IPS-18a (cell line): ENCODE results near the gene NTM.

ENCODE experiments used
- H3K27ac ChIP-seq: one replicate; pipeline ENCODE4 v1.5.1; 2013; ENCODE audit warnings: low read length
- H3K27me3 ChIP-seq: one replicate; pipeline ENCODE4 v1.6.1; 2013; ENCODE audit warnings: mild to moderate bottlenecking, low read length; ENCODE audit not compliant: control insufficient read depth, insufficient read depth
- H3K36me3 ChIP-seq: one replicate; pipeline ENCODE4 v1.6.1; 2013; ENCODE audit warnings: low read depth, low read length; ENCODE audit not compliant: control insufficient read depth
- H3K4me1 ChIP-seq: one replicate; pipeline ENCODE4 v1.6.1; 2013; ENCODE audit warnings: low read depth, low read length; ENCODE audit not compliant: control insufficient read depth
- H3K4me3 ChIP-seq: one replicate; pipeline ENCODE4 v1.5.1; 2013; ENCODE audit warnings: low read length
- H3K9ac ChIP-seq: one replicate; pipeline ENCODE4 v1.6.1; 2013; ENCODE audit warnings: mild to moderate bottlenecking, low read length, moderate library complexity
- H3K9me3 ChIP-seq: one replicate; pipeline ENCODE4 v1.6.1; 2013; ENCODE audit warnings: low read depth, low read length; ENCODE audit not compliant: control insufficient read depth

The NTM gene

GRCh38 chr11:131744847-131745246 lies 374.4 kb downstream of the NTM start:
- H3K27ac ChIP-seq: no peak overlapping the region
- no peaks in the 10 kb centered on the region for H3K9me3 ChIP-seq
- H3K9ac ChIP-seq: no peak overlapping the region
- no peaks in the 10 kb centered on the region for H3K36me3 ChIP-seq
- no peaks in the 10 kb centered on the region for H3K27me3 ChIP-seq
- peaks cover 7% of the 10 kb centered on the region for H3K4me1 ChIP-seq
- H3K4me3 ChIP-seq: no peak overlapping the region

GRCh38 chr11:131745405-131745804 lies 375.0 kb downstream of the NTM start:
- H3K4me1 ChIP-seq: peaks cover 7% of the 10 kb centered on the region
- no peaks in the 10 kb centered on the region for H3K27me3 ChIP-seq
- no peaks in the 10 kb centered on the region for H3K9me3 ChIP-seq
- no peak overlapping the region for H3K4me3 ChIP-seq
- no peaks in the 10 kb centered on the region for H3K36me3 ChIP-seq
- H3K9ac ChIP-seq: no peak overlapping the region
- no peak overlapping the region for H3K27ac ChIP-seq

GRCh38 chr11:131746201-131746600 lies 375.8 kb downstream of the NTM start:
- Histone ChIP-seq H3K27me3 (no peaks in the 10 kb centered on the region), H3K4me3 (no peak overlapping the region), H3K9ac (no peak overlapping the region), H3K27ac (no peak overlapping the region), H3K9me3 (no peaks in the 10 kb centered on the region), H3K36me3 (no peaks in the 10 kb centered on the region), H3K4me1 (peaks cover 7% of the 10 kb centered on the region)

GRCh38 chr11:131748151-131749050 lies 378.0 kb downstream of the NTM start:
- peaks cover 7% of the 10 kb centered on the region for H3K4me1 ChIP-seq
- no peak overlapping the region for H3K27ac ChIP-seq
- H3K9me3 ChIP-seq: no peaks in the 10 kb centered on the region
- no peaks in the 10 kb centered on the region for H3K27me3 ChIP-seq
- no peaks in the 10 kb centered on the region for H3K36me3 ChIP-seq
- H3K9ac ChIP-seq: no peak overlapping the region
- H3K4me3 ChIP-seq: no peak overlapping the region

- Histone ChIP-seq H3K4me3 (no peak overlapping the region), H3K36me3 (no peaks in the 10 kb centered on the region), H3K4me1 (peaks cover 7% of the 10 kb centered on the region), H3K27me3 (no peaks in the 10 kb centered on the region), H3K27ac (no peak overlapping the region), H3K9me3 (no peaks in the 10 kb centered on the region), H3K9ac (no peak overlapping the region)
Measured at GRCh38 chr11:131749101-131749500, 378.7 kb downstream of the NTM start.

- no peak overlapping the region for H3K4me3 ChIP-seq
- peaks cover 7% of the 10 kb centered on the region for H3K4me1 ChIP-seq
- H3K27me3 ChIP-seq: no peaks in the 10 kb centered on the region
- no peaks in the 10 kb centered on the region for H3K9me3 ChIP-seq
- H3K9ac ChIP-seq: no peak overlapping the region
- no peak overlapping the region for H3K27ac ChIP-seq
- no peaks in the 10 kb centered on the region for H3K36me3 ChIP-seq
Measured at GRCh38 chr11:131750152-131750551, 379.7 kb downstream of the NTM start.

GRCh38 chr11:131750692-131751091 lies 380.3 kb downstream of the NTM start:
- no peak overlapping the region for H3K27ac ChIP-seq
- H3K9me3 ChIP-seq: no peaks in the 10 kb centered on the region

GRCh38 chr11:131754671-131755070 lies 384.3 kb downstream of the NTM start:
- Histone ChIP-seq H3K4me1 (no peaks in the 10 kb centered on the region), H3K27me3 (no peaks in the 10 kb centered on the region), H3K36me3 (no peaks in the 10 kb centered on the region), H3K4me3 (no peak overlapping the region), H3K27ac (no peak overlapping the region), H3K9me3 (no peaks in the 10 kb centered on the region), H3K9ac (no peak overlapping the region)

More at GRCh38 chr11:131750692-131751091, 380.3 kb downstream of the NTM start:
- H3K36me3 ChIP-seq: no peaks in the 10 kb centered on the region
- peaks cover 7% of the 10 kb centered on the region for H3K4me1 ChIP-seq
- H3K9ac ChIP-seq: no peak overlapping the region
- H3K4me3 ChIP-seq: no peak overlapping the region
- no peaks in the 10 kb centered on the region for H3K27me3 ChIP-seq

GRCh38 chr11:131756479-131757110 lies 386.2 kb downstream of the NTM start:
- Histone ChIP-seq H3K36me3 (no peaks in the 10 kb centered on the region), H3K27me3 (no peaks in the 10 kb centered on the region), H3K4me1 (no peaks in the 10 kb centered on the region), H3K4me3 (no peak overlapping the region), H3K27ac (no peak overlapping the region), H3K9me3 (no peaks in the 10 kb centered on the region), H3K9ac (no peak overlapping the region)

GRCh38 chr11:131758726-131759125 lies 388.3 kb downstream of the NTM start:
- H3K4me1 ChIP-seq: no peaks in the 10 kb centered on the region
- no peak overlapping the region for H3K27ac ChIP-seq
- H3K27me3 ChIP-seq: no peaks in the 10 kb centered on the region
- no peak overlapping the region for H3K4me3 ChIP-seq
- H3K9me3 ChIP-seq: no peaks in the 10 kb centered on the region
- no peak overlapping the region for H3K9ac ChIP-seq
- H3K36me3 ChIP-seq: no peaks in the 10 kb centered on the region

- Histone ChIP-seq H3K4me1 (no peaks in the 10 kb centered on the region), H3K36me3 (no peaks in the 10 kb centered on the region), H3K4me3 (no peak overlapping the region)
Measured at GRCh38 chr11:131759140-131759539, 388.7 kb downstream of the NTM start.

More at GRCh38 chr11:131759140-131759539, 388.7 kb downstream of the NTM start:
- no peaks in the 10 kb centered on the region for H3K27me3 ChIP-seq
- H3K27ac ChIP-seq: no peak overlapping the region
- no peak overlapping the region for H3K9ac ChIP-seq
- no peaks in the 10 kb centered on the region for H3K9me3 ChIP-seq
